Breast epithelium (tissue), 4 donors: ENCODE measurements around the gene SAMD14. TPM values are rescaled to one million over a fixed set of nuclear protein-coding genes. Genes with fewer than 3 reads are reported as not detected.
A peak's percentile ranks its signal among the peaks of the same experiment; 100 is the strongest.

Experiments used
- DNase-seq, 2 donors: peaks; one replicate each; pipeline ENCODE4 v3.0.0-alpha.2; 2019; ENCODE audit warnings: low spot score in 2 of 2
- H3K27ac ChIP-seq, 2 donors: fragments of 200-600 bp; sonication (generic) in 1 of 2; one replicate each; pipeline ENCODE4 v1.5.1; 2016 to 2019; ENCODE audit warnings: mild to moderate bottlenecking in 1 of 2
- H3K27me3 ChIP-seq, 2 donors: fragments of 200-600 bp; sonication (generic) in 1 of 2; one replicate each; pipeline versions ENCODE4 v1.5.1 to v1.6.0; 2017 to 2019; ENCODE audit warnings: control low read depth in 1 of 2, mild to moderate bottlenecking in 1 of 2
- H3K36me3 ChIP-seq: fragments of 200-600 bp; one replicate; pipeline ENCODE4 v1.5.1; 2019
- H3K4me1 ChIP-seq, 2 donors: fragments of 200-600 bp; sonication (generic); one replicate each; pipeline ENCODE4 v1.5.1; 2016 to 2019; ENCODE audit warnings: control low read depth in 1 of 2
- H3K4me3 ChIP-seq, 3 donors: fragments of 200-600 bp; sonication (generic); 1 replicate in 2 of 3; 2 replicates in 1 of 3; pipeline ENCODE4 v1.5.1; 2016 to 2019; ENCODE audit warnings: mild to moderate bottlenecking in 3 of 3, moderate library complexity in 2 of 3
- H3K9me3 ChIP-seq, 2 donors: fragments of 200-600 bp; sonication (generic) in 1 of 2; one replicate each; pipeline ENCODE4 v1.5.1; 2016 to 2019; ENCODE audit warnings: control low read depth in 1 of 2
- CTCF ChIP-seq, 3 donors: fragments of 450-650 bp; IDR thresholded peaks; one replicate each; pipeline ENCODE4 v1.5.1; 2016 to 2017; ENCODE audit warnings: antibody characterized with exemption in 3 of 3, mild to moderate bottlenecking in 3 of 3, moderate library complexity in 3 of 3
- POLR2A ChIP-seq: fragments of 450-650 bp; IDR thresholded peaks from one replicate; pipeline ENCODE4 v1.6.1; 2016; ENCODE audit warnings: antibody characterized with exemption, mild to moderate bottlenecking, moderate library complexity
- POLR2AphosphoS5 ChIP-seq, 3 donors: sonication (generic); formaldehyde crosslinking; IDR thresholded peaks; one replicate each; pipeline ENCODE4 v1.6.1; 2017; ENCODE audit warnings: antibody characterized with exemption in 3 of 3
- intact Hi-C: fragments of 100-400 bp; cut with DNase I; formaldehyde crosslinking; loops from one replicate; pipeline ENCODE4 v1.15.1; 2023; ENCODE audit warnings: low total_unique reads
- total RNA-seq, 3 donors: library from RNA; depleted of rRNA; stranded (reverse); fragments of >200 nt; gene quantifications; one replicate each; pipeline ENCODE4 v1.1.0, GENCODE V29; 2016

SAMD14 gene
- total RNA-seq, 3 donors from 2014 or later = 0.16 to 0.98 TPM; not detected in 1

- H3K27me3 ChIP-seq = no peaks in the 10 kb centered on the region
- H3K4me1 ChIP-seq = peaks cover 0 to 10% of the 10 kb centered on the region in 2 donors
- no peaks in the 10 kb centered on the region for H3K9me3 ChIP-seq
- no peak for DNase-seq
- H3K27ac ChIP-seq = no peak overlapping the region
- intact Hi-C loops = no loop called here
- H3K4me3 ChIP-seq = no peak overlapping the region
- no peaks in the 10 kb centered on the region for H3K36me3 ChIP-seq
- TF ChIP-seq POLR2A (no peak), CTCF (IDR thresholded peaks at IDR 0.05) (no peak), POLR2AphosphoS5 (IDR thresholded peaks at IDR 0.05) (no peak)
Measured at GRCh38 chr17:50097926-50098325, 32.0 kb downstream of the SAMD14 start.

- intact Hi-C loops = no loop called here
- Histone ChIP-seq H3K4me3 (no peak overlapping the region), H3K27me3 (no peaks in the 10 kb centered on the region), H3K4me1 (peaks cover 0 to 10% of the 10 kb centered on the region in 2 donors), H3K36me3 (no peaks in the 10 kb centered on the region), H3K27ac (no peak overlapping the region), H3K9me3 (no peaks in the 10 kb centered on the region)
- DNase-seq = no peak
- TF ChIP-seq POLR2AphosphoS5 (IDR thresholded peaks at IDR 0.05) (no peak), CTCF (IDR thresholded peaks at IDR 0.05) (no peak), POLR2A (no peak)
Measured at GRCh38 chr17:50097455-50097854, 32.5 kb downstream of the SAMD14 start.

GRCh38 chr17:50096758-50097157 lies 33.2 kb downstream of the SAMD14 start:
- Histone ChIP-seq H3K4me3 (peak overlapping the region in 2 of 3 donors; percentile 98 to 99), H3K4me1 (peaks cover 0 to 10% of the 10 kb centered on the region in 2 donors), H3K9me3 (no peaks in the 10 kb centered on the region), H3K27me3 (no peaks in the 10 kb centered on the region), H3K27ac (peak overlapping the region in 1 of 2 donors; percentile 84), H3K36me3 (no peaks in the 10 kb centered on the region)
- no peak for DNase-seq
- TF ChIP-seq POLR2AphosphoS5 (IDR thresholded peaks at IDR 0.05) (no peak), POLR2A (no peak), CTCF (IDR thresholded peaks at IDR 0.05) (no peak)
- intact Hi-C loops = no loop called here

GRCh38 chr17:50096092-50096491 lies 33.9 kb downstream of the SAMD14 start:
- Histone ChIP-seq H3K27ac (peak overlapping the region; percentile 84 to 92), H3K27me3 (no peaks in the 10 kb centered on the region), H3K4me3 (peak overlapping the region; percentile 84 to 99 (median 98)), H3K9me3 (no peaks in the 10 kb centered on the region), H3K4me1 (peaks cover 0 to 10% of the 10 kb centered on the region in 2 donors), H3K36me3 (no peaks in the 10 kb centered on the region)
- DNase-seq = no peak
- no peak for TF ChIP-seq POLR2A
- TF ChIP-seq CTCF (IDR thresholded peaks at IDR 0.05) = no peak
- TF ChIP-seq POLR2AphosphoS5 (IDR thresholded peaks at IDR 0.05) = no peak
- intact Hi-C loops = no loop called here

GRCh38 chr17:50095626-50096037 lies 34.3 kb downstream of the SAMD14 start:
- peaks cover 0 to 10% of the 10 kb centered on the region in 2 donors for H3K4me1 ChIP-seq
- no peaks in the 10 kb centered on the region for H3K27me3 ChIP-seq
- H3K36me3 ChIP-seq = no peaks in the 10 kb centered on the region
- intact Hi-C loops = no loop called here
- TF ChIP-seq CTCF (IDR thresholded peaks at IDR 0.05) = no peak
- no peak for TF ChIP-seq POLR2AphosphoS5 (IDR thresholded peaks at IDR 0.05)
- no peak for TF ChIP-seq POLR2A
- H3K9me3 ChIP-seq = no peaks in the 10 kb centered on the region
- H3K27ac ChIP-seq = peak overlapping the region; percentile 84 to 92
- H3K4me3 ChIP-seq = peak overlapping the region; percentile 84 to 99 (median 98)
- DNase-seq = no peak
